Loucy (cell line): ENCODE results near the gene TRERF1.

Experiments
- CTCF ChIP-seq: fragments of 200-600 bp; sonication (generic); conservative IDR thresholded peaks from 2 replicates; pipeline ENCODE4 v1.5.1; 2014; ENCODE audit warnings: mild to moderate bottlenecking, antibody characterized with exemption, low read length
- EZH2phosphoT487 ChIP-seq: fragments of 200-600 bp; IDR thresholded peaks from 2 replicates; pipeline ENCODE4 v1.6.1; 2018; ENCODE audit warnings: antibody characterized with exemption, mild to moderate bottlenecking, moderate library complexity, borderline replicate concordance

GRCh38 chr6:42321976-42322375 lies 129.8 kb downstream of the TRERF1 start:
- TF ChIP-seq CTCF (no peak), EZH2phosphoT487 (no peak)
